Measurements from ENCODE around the gene GADD45B. TPM values are rescaled to one million over a fixed set of nuclear protein-coding genes. Genes with fewer than 3 reads are reported as not detected.

GADD45B gene
- polyA plus RNA-seq, 3 donors, result 67.4 to 505 (median 76.2) TPM

- peak overlapping the region; percentile 93 to 100 (median 94) for H3K4me3 ChIP-seq (replicated peaks in 1 of 3; ENCODE audit: low read depth in 2 of 3, low read length in 3 of 3)
- DNase-seq, result peak; percentile 72 to 93 (median 79)
- no peak for TF ChIP-seq CTCF (IDR thresholded peaks at IDR 0.05)
- WGBS (ENCODE audit: insufficient coverage), result under 1% methylated on average over 33 of the region's 39 CpGs
- Mint-ChIP-seq H3K36me3 (peaks cover 16 to 19% of the 10 kb centered on the region in 2 donors), H3K4me1 (peaks cover 21% of the 10 kb centered on the region), H3K4me3 (peak overlapping the region; percentile 99 to 100), H3K9me3 (peaks cover 12 to 19% (median 16%) of the 10 kb centered on the region in 7 donors), H3K27me3 (ENCODE audit: low read depth in 3 of 3) (peaks cover 2 to 11% (median 3%) of the 10 kb centered on the region in 3 donors), H3K27ac (peak overlapping the region; percentile 91 to 96 (median 94))
- peaks cover 30 to 36% of the 10 kb centered on the region in 2 donors for H3K4me1 ChIP-seq (ENCODE audit: control insufficient read depth in 1 of 2, insufficient read depth in 2 of 2, low read length in 2 of 2)
- peaks cover 0 to 12% of the 10 kb centered on the region in 2 donors for H3K36me3 ChIP-seq (replicated peaks in 1 of 2; ENCODE audit: control insufficient read depth in 1 of 2, insufficient read depth in 2 of 2, low read length in 2 of 2)
- peak overlapping the region; percentile 87 to 92 for H3K27ac ChIP-seq (ENCODE audit: low read depth in 1 of 2, low read length in 2 of 2)
- intact Hi-C loops (cut with micrococcal nuclease), result loop anchor here (2.0 to 5.0 kb wide), 4 partner anchors 16 to 158 kb away; no protein-coding TSS in a partner anchor
- peaks cover 0 to 19% of the 10 kb centered on the region in 2 donors for H3K9me3 ChIP-seq (replicated peaks in 1 of 2; ENCODE audit: control insufficient read depth in 1 of 2, insufficient read depth in 1 of 2, low read length in 2 of 2)
- peak overlapping the region; percentile 99 for H3K4me2 ChIP-seq (replicated peaks; ENCODE audit: extremely low read depth, low read length, poor library complexity, severe bottlenecking)
- peak overlapping the region; percentile 90 for H3K9ac ChIP-seq (ENCODE audit: insufficient read depth, low read length, poor library complexity, severe bottlenecking)
- H2AFZ ChIP-seq (ENCODE audit: insufficient read depth, low read depth, low read length, poor library complexity, severe bottlenecking), result no peak overlapping the region
- H3K79me2 ChIP-seq (ENCODE audit: insufficient read depth, low read length), result peaks cover 42% of the 10 kb centered on the region
- H4K20me1 ChIP-seq (ENCODE audit: insufficient read depth, low read length), result peaks cover 46% of the 10 kb centered on the region
- no peaks in the 10 kb centered on the region for H3K27me3 ChIP-seq (ENCODE audit: control insufficient read depth in 2 of 2, insufficient read depth in 2 of 2, low read length in 2 of 2)
These were observed 3.0 kb downstream of the GADD45B start for GRCh38 chr19:2478756-2479555.

GRCh38 chr19:2479556-2480194 lies 3.7 kb downstream of the GADD45B start:
- Histone ChIP-seq H3K36me3 (replicated peaks in 1 of 2; ENCODE audit: control insufficient read depth in 1 of 2, insufficient read depth in 2 of 2, low read length in 2 of 2) (peaks cover 0 to 12% of the 10 kb centered on the region in 2 donors), H3K27me3 (ENCODE audit: control insufficient read depth in 2 of 2, insufficient read depth in 2 of 2, low read length in 2 of 2) (no peaks in the 10 kb centered on the region), H2AFZ (ENCODE audit: insufficient read depth, low read depth, low read length, poor library complexity, severe bottlenecking) (no peak overlapping the region), H4K20me1 (ENCODE audit: insufficient read depth, low read length) (peaks cover 46% of the 10 kb centered on the region), H3K27ac (ENCODE audit: low read depth in 1 of 2, low read length in 2 of 2) (peak overlapping the region; percentile 87 to 92), H3K4me3 (replicated peaks in 1 of 3; ENCODE audit: low read depth in 2 of 3, low read length in 3 of 3) (peak overlapping the region in 2 of 3 experiments; percentile 94 to 100), H3K9me3 (replicated peaks in 1 of 2; ENCODE audit: control insufficient read depth in 1 of 2, insufficient read depth in 1 of 2, low read length in 2 of 2) (peaks cover 0 to 19% of the 10 kb centered on the region in 2 donors), H3K4me1 (ENCODE audit: control insufficient read depth in 1 of 2, insufficient read depth in 2 of 2, low read length in 2 of 2) (peaks cover 29 to 31% of the 10 kb centered on the region in 2 donors), H3K9ac (ENCODE audit: insufficient read depth, low read length, poor library complexity, severe bottlenecking) (peak overlapping the region; percentile 90), H3K4me2 (replicated peaks; ENCODE audit: extremely low read depth, low read length, poor library complexity, severe bottlenecking) (peak overlapping the region; percentile 99), H3K79me2 (ENCODE audit: insufficient read depth, low read length) (peaks cover 42% of the 10 kb centered on the region)
- peak in 1 of 3 donors; percentile 20 for DNase-seq
- Mint-ChIP-seq H3K27ac (peak overlapping the region in 6 of 7 donors; percentile 46 to 94 (median 89)), H3K4me3 (peak overlapping the region; percentile 21 to 100), H3K27me3 (ENCODE audit: low read depth in 3 of 3) (peaks cover 3 to 13% (median 4%) of the 10 kb centered on the region in 3 donors), H3K4me1 (peaks cover 18% of the 10 kb centered on the region), H3K9me3 (peaks cover 12 to 21% (median 17%) of the 10 kb centered on the region in 7 donors), H3K36me3 (peaks cover 16 to 19% of the 10 kb centered on the region in 2 donors)
- intact Hi-C loops (cut with micrococcal nuclease), result loop anchor here (2.0 to 5.0 kb wide), 4 partner anchors 15 to 158 kb away; no protein-coding TSS in a partner anchor
- WGBS (ENCODE audit: insufficient coverage), result 70% methylated on average over 13 of the region's 20 CpGs
- TF ChIP-seq CTCF (IDR thresholded peaks at IDR 0.05), result peak; percentile 53

All from CD14-positive monocyte (primary cell).